SU-DHL-6 (cell line): ENCODE results near the gene SLC16A8.

ENCODE experiments used
- H2AFZ ChIP-seq: fragments of 200-600 bp; sonication (generic); 2 replicates; pipeline ENCODE4 v1.6.1; 2014; ENCODE audit warnings: low read depth, mild to moderate bottlenecking, moderate library complexity, mixed read lengths, antibody characterized with exemption, low read length; ENCODE audit not compliant: severe bottlenecking
- H3F3A ChIP-seq: fragments of 200-600 bp; shearing (Covaris generic); 2 replicates; pipeline ENCODE4 v1.6.0; 2016; ENCODE audit warnings: antibody characterized with exemption, mild to moderate bottlenecking; ENCODE audit not compliant: insufficient read depth
- H3K27ac ChIP-seq: fragments of 200-600 bp; sonication (generic); 2 replicates; pipeline ENCODE4 v1.5.1; 2016; ENCODE audit warnings: low read depth, mild to moderate bottlenecking, low read length, moderate library complexity, mixed read lengths
- H3K27me3 ChIP-seq: fragments of 200-600 bp; sonication (generic), shearing (Covaris generic); 2 replicates; pipeline ENCODE4 v1.6.0; 2014; ENCODE audit warnings: mild to moderate bottlenecking, low read length
- H3K36me3 ChIP-seq: fragments of 200-600 bp; sonication (generic); 2 replicates; pipeline ENCODE4 v1.6.1; 2014; ENCODE audit warnings: mild to moderate bottlenecking, low read length, mixed read lengths
- H3K4me2 ChIP-seq: fragments of 300-600, 200-600 bp; shearing (Covaris generic), sonication (generic); 2 replicates; pipeline ENCODE4 v1.6.0; 2014; ENCODE audit warnings: low read length, low read depth, mild to moderate bottlenecking; ENCODE audit not compliant: poor library complexity, severe bottlenecking
- H3K4me3 ChIP-seq: fragments of 200-600 bp; sonication (generic); 2 replicates; pipeline ENCODE4 v1.5.1; 2014; ENCODE audit warnings: antibody characterized with exemption, low read length, mild to moderate bottlenecking, mixed read lengths; ENCODE audit not compliant: insufficient read depth, poor library complexity, severe bottlenecking
- H3K79me2 ChIP-seq: fragments of 200-600 bp; sonication (generic); 2 replicates; pipeline ENCODE4 v1.6.1; 2014; ENCODE audit warnings: mild to moderate bottlenecking, low read length, moderate library complexity; ENCODE audit not compliant: insufficient read depth
- H3K9ac ChIP-seq: fragments of 200-600 bp; sonication (generic); 2 replicates; pipeline ENCODE4 v1.7.0; 2014; ENCODE audit warnings: mild to moderate bottlenecking, low read length
- H3K9me2 ChIP-seq: fragments of 200-600 bp; sonication (generic); replicated peaks from 2 replicates; pipeline ENCODE4 v1.6.1; 2014; ENCODE audit warnings: low read length; ENCODE audit not compliant: insufficient read depth
- H3K9me3 ChIP-seq: fragments of 200-600 bp; sonication (generic); 2 replicates; pipeline ENCODE4 v1.6.1; 2014; ENCODE audit warnings: low read length, mixed read lengths; ENCODE audit not compliant: insufficient read depth
- H4K20me1 ChIP-seq: fragments of 200-600 bp; sonication (generic); 2 replicates; pipeline ENCODE4 v1.6.1; 2014; ENCODE audit warnings: low read depth, mild to moderate bottlenecking, antibody characterized with exemption, low read length, moderate library complexity, mixed read lengths
- CTCF ChIP-seq: fragments of 200-600 bp; sonication (generic); IDR thresholded peaks from one replicate; pipeline ENCODE4 v1.5.1; 2017; ENCODE audit warnings: antibody characterized with exemption, mild to moderate bottlenecking, low read length, moderate library complexity; ENCODE audit not compliant: insufficient read depth, poor library complexity, severe bottlenecking
- EZH2phosphoT487 ChIP-seq: fragments of 200-600 bp; sonication (generic), shearing (Covaris generic); conservative IDR thresholded peaks from 2 replicates; pipeline ENCODE4 v1.6.1; 2018; ENCODE audit warnings: mild to moderate bottlenecking, antibody characterized with exemption, low read length, moderate library complexity, mixed read lengths

The SLC16A8 gene

GRCh38 chr22:38036392-38037062 is 47.5 kb downstream of the SLC16A8 start:
- H3K9me3 ChIP-seq: no peaks in the 10 kb centered on the region
- H3K4me2 ChIP-seq: no peak overlapping the region
- no peak overlapping the region for H3K27ac ChIP-seq
- no peaks in the 10 kb centered on the region for H3K9me2 ChIP-seq
- no peaks in the 10 kb centered on the region for H3K79me2 ChIP-seq
- H3F3A ChIP-seq: no peaks in the 10 kb centered on the region
- H2AFZ ChIP-seq: no peak overlapping the region
- TF ChIP-seq EZH2phosphoT487 (no peak), CTCF (no peak)
- no peaks in the 10 kb centered on the region for H3K36me3 ChIP-seq
- no peaks in the 10 kb centered on the region for H4K20me1 ChIP-seq
- H3K9ac ChIP-seq: no peak overlapping the region
- H3K4me3 ChIP-seq: no peak overlapping the region
- H3K27me3 ChIP-seq: no peaks in the 10 kb centered on the region

GRCh38 chr22:38035530-38035885 is 48.5 kb downstream of the SLC16A8 start:
- no peaks in the 10 kb centered on the region for H4K20me1 ChIP-seq
- H3K4me2 ChIP-seq: no peak overlapping the region
- no peak overlapping the region for H3K27ac ChIP-seq
- H3K4me3 ChIP-seq: no peak overlapping the region
- H3K36me3 ChIP-seq: no peaks in the 10 kb centered on the region
- no peaks in the 10 kb centered on the region for H3K79me2 ChIP-seq
- H3K27me3 ChIP-seq: no peaks in the 10 kb centered on the region
- H3K9me3 ChIP-seq: no peaks in the 10 kb centered on the region
- no peak for TF ChIP-seq EZH2phosphoT487
- no peak for TF ChIP-seq CTCF
- H2AFZ ChIP-seq: no peak overlapping the region
- H3K9me2 ChIP-seq: no peaks in the 10 kb centered on the region
- no peak overlapping the region for H3K9ac ChIP-seq
- H3F3A ChIP-seq: no peaks in the 10 kb centered on the region

GRCh38 chr22:38034884-38035529 is 49.0 kb downstream of the SLC16A8 start:
- no peaks in the 10 kb centered on the region for H3K9me2 ChIP-seq
- H2AFZ ChIP-seq: no peak overlapping the region
- TF ChIP-seq CTCF (no peak), EZH2phosphoT487 (no peak)
- no peaks in the 10 kb centered on the region for H3K79me2 ChIP-seq
- H3F3A ChIP-seq: no peaks in the 10 kb centered on the region
- no peaks in the 10 kb centered on the region for H3K27me3 ChIP-seq
- no peak overlapping the region for H3K4me3 ChIP-seq
- H3K27ac ChIP-seq: no peak overlapping the region
- no peaks in the 10 kb centered on the region for H3K36me3 ChIP-seq
- no peaks in the 10 kb centered on the region for H4K20me1 ChIP-seq
- H3K4me2 ChIP-seq: no peak overlapping the region
- no peak overlapping the region for H3K9ac ChIP-seq
- H3K9me3 ChIP-seq: no peaks in the 10 kb centered on the region
